Lower leg skin (tissue), 3 donors: Measurements from ENCODE around the gene EP400.

Experiments
- CTCF ChIP-seq, 3 donors: fragments of 450-650 bp; IDR thresholded peaks; one replicate each; pipeline ENCODE4 v1.5.1; 2016; ENCODE audit warnings: antibody characterized with exemption in 3 of 3, mild to moderate bottlenecking in 3 of 3, moderate library complexity in 2 of 3
- POLR2A ChIP-seq, 2 donors: fragments of 450-650 bp; IDR thresholded peaks; one replicate each; pipeline ENCODE4 v1.6.1; 2016 to 2017; ENCODE audit warnings: antibody characterized with exemption in 2 of 2, mild to moderate bottlenecking in 1 of 2, moderate library complexity in 1 of 2

- TF ChIP-seq CTCF (IDR thresholded peaks at IDR 0.05) (no peak), POLR2A (IDR thresholded peaks at IDR 0.05) (no peak)
These were observed 41.2 kb downstream of the EP400 start for GRCh38 chr12:131990980-131991305.
